Tibial artery (tissue), 4 donors: ENCODE data around the gene GUCD1.

Experiments
- DNase-seq, 2 donors: peaks; one replicate each; pipeline ENCODE4 v3.0.0-alpha.2; 2019
- H3K27ac ChIP-seq, 2 donors: fragments of 200-600 bp; sonication (generic) in 1 of 2; 1 replicate in 1 of 2; 2 replicates in 1 of 2; pipeline ENCODE4 v1.5.1; 2018 to 2019; ENCODE audit warnings: mild to moderate bottlenecking in 1 of 2
- H3K27me3 ChIP-seq, 2 donors: fragments of 200-600 bp; sonication (generic) in 1 of 2; one replicate each; pipeline versions ENCODE4 v1.5.1 to v1.6.0; 2016 to 2019
- H3K36me3 ChIP-seq, 3 donors: fragments of 200-600 bp; sonication (generic) in 2 of 3; one replicate each; pipeline ENCODE4 v1.5.1; 2016 to 2019; ENCODE audit warnings: mild to moderate bottlenecking in 2 of 3
- H3K4me1 ChIP-seq, 4 donors: fragments of 200-600 bp; sonication (generic) in 2 of 4; 1 replicate in 3 of 4; 2 replicates in 1 of 4; pipeline ENCODE4 v1.5.1; 2016 to 2019
- H3K4me3 ChIP-seq, 2 donors: fragments of 200-600 bp; sonication (generic) in 1 of 2; 1 replicate in 1 of 2; 2 replicates in 1 of 2; pipeline ENCODE4 v1.5.1; 2018 to 2019; ENCODE audit warnings: mild to moderate bottlenecking in 2 of 2
- H3K9me3 ChIP-seq, 3 donors: fragments of 200-600 bp; sonication (generic) in 1 of 3; one replicate each; pipeline ENCODE4 v1.5.1; 2016 to 2019
- CTCF ChIP-seq, 2 experiments: fragments of 200-600 bp in 1 of 2; fragments of 450-650 bp in 1 of 2; IDR thresholded peaks; one replicate each; pipeline ENCODE4 v1.5.1; 2017 to 2019; ENCODE audit warnings: antibody characterized with exemption in 2 of 2, mild to moderate bottlenecking in 1 of 2, moderate library complexity in 1 of 2
- intact Hi-C: fragments of 100-400 bp; cut with DNase I; formaldehyde crosslinking; loops from one replicate; pipeline ENCODE4 v1.15.0; 2023; ENCODE audit warnings: low total_unique reads

Gene GUCD1

GRCh38 chr22:24585461-24585860, 30.5 kb upstream of the GUCD1 start:
- Histone ChIP-seq H3K4me1 (peaks cover 0 to 35% (median 10%) of the 10 kb centered on the region in 4 donors), H3K27me3 (no peaks in the 10 kb centered on the region), H3K27ac (no peak overlapping the region), H3K9me3 (no peaks in the 10 kb centered on the region), H3K4me3 (no peak overlapping the region), H3K36me3 (peaks cover 0 to 48% (median 24%) of the 10 kb centered on the region in 3 donors)
- TF ChIP-seq CTCF (IDR thresholded peaks at IDR 0.05) = no peak
- DNase-seq = no peak
- intact Hi-C loops = no loop called here

DNA sequence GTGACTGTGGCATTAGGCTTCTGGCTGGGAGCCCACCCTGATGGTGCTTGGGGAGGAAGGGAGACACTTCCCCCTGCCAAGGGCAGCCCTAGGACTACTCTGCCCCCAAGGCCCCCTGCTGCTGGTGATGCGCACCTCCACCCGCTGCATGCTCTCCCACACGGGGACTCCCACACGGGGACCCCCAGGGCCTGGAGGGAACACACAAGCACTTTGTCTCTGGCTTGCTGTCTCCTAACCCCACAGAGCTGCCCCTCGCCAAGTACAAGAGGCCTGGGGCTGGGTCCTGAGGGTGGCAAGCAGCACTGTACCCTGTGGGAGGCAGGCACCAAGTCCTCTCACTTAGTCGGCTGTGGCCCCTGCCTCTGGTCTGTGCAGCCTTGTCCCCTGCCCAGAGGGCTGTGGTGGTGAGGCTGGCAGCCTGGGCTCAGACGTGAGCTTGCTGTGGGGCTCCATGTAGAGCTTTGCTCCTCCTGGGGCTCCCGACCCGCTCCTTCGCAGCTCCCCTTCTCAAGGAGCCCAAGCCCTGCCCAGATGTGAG, 30.0 kb upstream of the GUCD1 start:
- Histone ChIP-seq H3K27ac (peak overlapping the region; percentile 64 to 66), H3K4me1 (peaks cover 0 to 35% (median 10%) of the 10 kb centered on the region in 4 donors), H3K27me3 (no peaks in the 10 kb centered on the region), H3K9me3 (no peaks in the 10 kb centered on the region), H3K36me3 (peaks cover 0 to 48% (median 24%) of the 10 kb centered on the region in 3 donors), H3K4me3 (no peak overlapping the region)
- DNase-seq = no peak
- no peak for TF ChIP-seq CTCF (IDR thresholded peaks at IDR 0.05)
- intact Hi-C loops = no loop called here

GRCh38 chr22:24584166-24584790, 29.3 kb upstream of the GUCD1 start:
- H3K36me3 ChIP-seq = peaks cover 0 to 43% (median 24%) of the 10 kb centered on the region in 3 donors
- H3K27ac ChIP-seq = peak overlapping the region; percentile 64 to 66

GRCh38 chr22:24583221-24584165, 28.6 kb upstream of the GUCD1 start:
- Histone ChIP-seq H3K9me3 (no peaks in the 10 kb centered on the region), H3K4me3 (no peak overlapping the region), H3K27ac (peak overlapping the region; percentile 64 to 66), H3K4me1 (peaks cover 0 to 22% (median 10%) of the 10 kb centered on the region in 4 donors), H3K36me3 (peaks cover 0 to 36% (median 22%) of the 10 kb centered on the region in 3 donors), H3K27me3 (no peaks in the 10 kb centered on the region)
- intact Hi-C loops = no loop called here
- DNase-seq = no peak
- no peak for TF ChIP-seq CTCF (IDR thresholded peaks at IDR 0.05)

More at GRCh38 chr22:24584166-24584790, 29.3 kb upstream of the GUCD1 start:
- no peak for DNase-seq
- no peak overlapping the region for H3K4me3 ChIP-seq
- intact Hi-C loops = no loop called here
- TF ChIP-seq CTCF (IDR thresholded peaks at IDR 0.05) = no peak
- no peaks in the 10 kb centered on the region for H3K9me3 ChIP-seq
- H3K4me1 ChIP-seq = peaks cover 0 to 28% (median 10%) of the 10 kb centered on the region in 4 donors
- H3K27me3 ChIP-seq = no peaks in the 10 kb centered on the region

DNA sequence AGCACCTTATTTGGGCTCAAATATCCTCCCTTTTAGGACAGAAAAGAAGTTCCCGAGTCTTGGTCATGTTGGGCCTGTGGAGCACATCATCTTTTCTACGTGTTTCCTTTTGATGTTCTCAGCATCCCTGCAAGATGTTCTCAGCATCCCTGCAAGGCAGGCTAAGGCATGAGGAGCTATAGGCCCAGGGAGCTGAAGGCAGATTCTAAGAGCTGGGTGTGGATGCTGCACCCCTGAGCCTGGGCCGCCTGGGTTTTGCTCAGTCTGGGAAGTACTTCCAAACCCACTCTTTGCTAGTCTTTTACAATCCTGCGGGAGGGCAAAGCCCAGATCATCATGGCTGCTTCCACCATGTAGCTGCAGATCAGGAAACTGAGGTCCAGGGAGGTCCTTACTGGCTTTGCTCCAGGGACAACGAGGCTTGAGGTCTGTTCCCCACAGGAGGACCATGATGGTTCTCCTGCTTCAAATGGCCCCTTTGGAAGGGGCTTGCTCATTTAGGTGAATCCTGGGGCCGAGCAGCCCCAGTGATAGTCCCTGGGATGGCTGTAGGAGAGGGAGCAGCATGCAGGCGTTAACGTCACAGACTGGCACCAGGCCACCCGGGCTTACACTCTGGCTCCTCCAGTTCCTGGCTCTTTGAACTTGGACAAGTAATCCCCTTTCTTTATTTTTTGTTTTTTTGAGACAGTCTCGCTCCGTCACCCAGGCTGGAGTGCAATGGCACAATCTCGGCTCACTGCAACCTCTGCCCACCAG, 27.3 kb upstream of the GUCD1 start:
- no peak for DNase-seq
- Histone ChIP-seq H3K9me3 (no peaks in the 10 kb centered on the region), H3K4me1 (peaks cover 0 to 22% (median 10%) of the 10 kb centered on the region in 4 donors), H3K36me3 (peaks cover 0 to 34% (median 11%) of the 10 kb centered on the region in 3 donors), H3K27ac (no peak overlapping the region), H3K27me3 (no peaks in the 10 kb centered on the region), H3K4me3 (no peak overlapping the region)
- intact Hi-C loops = no loop called here
- no peak for TF ChIP-seq CTCF (IDR thresholded peaks at IDR 0.05)
